ENCODE measurements around the gene UBA5.

The UBA5 gene

GRCh38 chr3:132720228-132720627 lies 60.1 kb downstream of the UBA5 start:
- DNase-seq (ENCODE audit: low read depth), result no peak

- peak; percentile 73 for DNase-seq (ENCODE audit: low read depth)
Observed at GRCh38 chr3:132721479-132722164, 61.5 kb downstream of the UBA5 start.

- peak; percentile 97 for DNase-seq (ENCODE audit: low read depth)
Observed at GRCh38 chr3:132722165-132723023, 62.3 kb downstream of the UBA5 start, which contains the start of gene NPHP3. TSS of gene NPHP3 (minus strand) at chr3:132722409. CDS start at chr3:132722355, 54 bp downstream.

GRCh38 chr3:132723024-132723950 lies 63.2 kb downstream of the UBA5 start:
- DNase-seq (ENCODE audit: low read depth), result peak; percentile 24

GRCh38 chr3:132726341-132726823 lies 66.3 kb downstream of the UBA5 start:
- peak; percentile 49 for DNase-seq (ENCODE audit: low read depth)
